Esophagus squamous epithelium (tissue), 4 donors: Measurements from ENCODE around the gene APOLD1.

Source experiments
- CTCF ChIP-seq, 6 experiments: fragments of 450-650 bp in 4 of 6; fragments of 200-600 bp in 2 of 6; sonication (generic) in 2 of 6; IDR thresholded peaks; one replicate each; pipeline ENCODE4 v1.5.1; 2016 to 2019; ENCODE audit warnings: antibody characterized with exemption in 6 of 6, mild to moderate bottlenecking in 4 of 6, moderate library complexity in 4 of 6
- POLR2A ChIP-seq, 4 donors: fragments of 450-650 bp; IDR thresholded peaks; one replicate each; pipeline ENCODE4 v1.6.1; 2017; ENCODE audit warnings: antibody characterized with exemption in 4 of 4, mild to moderate bottlenecking in 4 of 4, moderate library complexity in 3 of 4

DNA sequence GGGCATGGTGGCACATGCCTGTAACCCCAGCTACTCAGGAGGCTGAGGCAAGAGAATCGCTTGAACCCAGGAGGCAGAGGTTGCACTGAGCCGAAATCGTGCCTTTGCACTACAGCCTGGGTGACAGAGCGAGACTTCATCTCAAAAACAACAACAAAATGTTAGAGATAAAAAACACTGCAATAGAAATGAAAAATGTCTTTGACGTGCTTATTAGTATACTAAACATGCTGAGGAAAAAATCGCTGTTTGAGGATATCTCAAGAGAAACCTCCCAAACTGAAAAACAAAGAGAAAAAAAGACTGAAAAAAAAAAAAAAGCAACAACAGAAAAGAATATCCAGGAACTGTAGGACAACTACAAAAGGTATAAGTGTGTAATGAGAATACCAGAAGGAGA is 15.2 kb upstream of the APOLD1 start:
- TF ChIP-seq POLR2A (IDR thresholded peaks at IDR 0.05) (no peak), CTCF (IDR thresholded peaks at IDR 0.05) (no peak)
